GM20000 (cell line): ENCODE results near the gene VPS37C.
A peak's percentile ranks its signal among the peaks of the same experiment; 100 is the strongest.
"Not testable (repeated sequence)": the region's sequence is repeated elsewhere in the genome, so short reads cannot be mapped to it uniquely, and the experiment has no call there.

Experiments used
- DNase-seq: peaks from one replicate; pipeline ENCODE4 v3.0.0; 2012; ENCODE audit warnings: low spot score
- CTCF ChIP-seq: IDR thresholded peaks from 2 replicates; pipeline ENCODE4 v1.5.1; 2012; ENCODE audit warnings: mild to moderate bottlenecking, control low read depth; ENCODE audit errors: extremely low read depth, missing control alignments

Gene VPS37C

DNA sequence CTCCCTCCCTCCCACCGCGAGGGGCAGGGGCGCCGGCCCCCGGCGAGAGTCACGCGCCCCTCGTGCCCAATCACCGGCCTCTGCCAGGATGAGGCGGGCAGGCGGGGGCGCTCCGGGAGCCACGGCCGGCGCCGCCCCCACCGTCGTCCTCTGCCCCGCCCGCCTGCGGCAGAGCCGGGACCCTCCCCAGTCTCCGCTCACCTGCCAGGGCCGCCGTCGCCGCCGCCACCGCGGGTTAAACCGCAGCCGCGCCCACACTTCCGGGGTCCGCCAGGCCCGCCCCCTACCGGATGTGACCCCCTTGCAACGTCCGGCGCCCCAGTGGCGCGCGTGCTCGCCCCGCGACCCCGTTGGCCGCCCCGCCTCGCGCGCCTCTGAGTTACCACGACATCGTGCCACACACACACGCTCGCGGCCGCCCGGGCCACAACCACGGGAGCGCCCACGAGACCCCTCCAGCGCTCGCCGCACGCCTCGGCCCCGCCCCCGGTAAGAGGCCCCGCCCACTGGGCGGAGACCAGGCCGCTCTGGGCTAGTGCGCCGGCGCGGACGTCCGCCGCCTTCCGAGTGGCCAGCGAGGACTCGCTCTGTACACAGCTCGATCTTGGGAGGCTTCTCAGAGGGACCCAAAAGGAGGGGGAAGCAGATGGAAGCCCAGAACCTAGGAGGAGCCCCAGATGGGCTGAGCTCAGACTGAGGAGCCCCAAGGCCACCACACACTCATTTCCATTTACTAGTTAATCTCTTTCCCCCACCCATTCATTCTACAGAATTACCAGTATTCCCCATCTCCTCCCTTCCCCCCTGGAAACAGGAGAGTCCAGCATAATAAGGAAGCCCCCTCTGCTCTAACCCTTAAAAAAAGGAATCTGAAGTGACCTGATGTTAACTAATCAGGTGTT lies at the start of gene VPS37C:
TSS of gene VPS37C (minus strand) at position 237 of the 902 bp plus-strand sequence. CDS start 22,597 bp downstream, outside the sequence.
- no peak for TF ChIP-seq CTCF
- peak; percentile 98 for DNase-seq

- not testable (repeated sequence) for DNase-seq
These were observed 49.4 kb upstream of the VPS37C start for GRCh38 chr11:61210629-61211028.

GRCh38 chr11:61207636-61208310 lies 46.5 kb upstream of the VPS37C start:
- not testable (repeated sequence) for DNase-seq

GRCh38 chr11:61204502-61205059 lies 43.4 kb upstream of the VPS37C start:
- not testable (repeated sequence) for DNase-seq

DNA sequence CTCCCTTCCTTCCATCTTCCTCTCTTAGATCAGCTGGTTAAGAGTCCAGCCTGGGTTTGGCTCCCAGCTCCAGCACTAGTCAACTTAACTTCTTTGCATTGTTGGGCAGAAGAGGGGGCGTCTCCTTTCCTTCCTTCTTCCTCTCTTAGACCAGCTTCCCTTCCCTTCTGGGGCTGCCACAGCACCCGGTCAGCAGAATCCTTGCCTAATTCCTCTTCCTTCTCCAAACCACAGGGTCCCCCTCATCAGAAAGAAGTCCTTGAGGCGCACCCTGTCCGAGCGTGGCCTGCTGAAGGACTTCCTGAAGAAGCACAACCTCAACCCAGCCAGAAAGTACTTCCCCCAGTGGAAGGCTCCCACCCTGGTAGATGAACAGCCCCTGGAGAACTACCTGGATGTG lies 42.6 kb upstream of the VPS37C start:
- DNase-seq, result not testable (repeated sequence)

GRCh38 chr11:61202950-61203746 lies 41.9 kb upstream of the VPS37C start, which contains the start of gene PGA3:
Gene PGA3 (plus strand): TSS chr11:61203515. CDS start chr11:61203565, 50 bp downstream.
- DNase-seq, result not testable (repeated sequence)

DNA sequence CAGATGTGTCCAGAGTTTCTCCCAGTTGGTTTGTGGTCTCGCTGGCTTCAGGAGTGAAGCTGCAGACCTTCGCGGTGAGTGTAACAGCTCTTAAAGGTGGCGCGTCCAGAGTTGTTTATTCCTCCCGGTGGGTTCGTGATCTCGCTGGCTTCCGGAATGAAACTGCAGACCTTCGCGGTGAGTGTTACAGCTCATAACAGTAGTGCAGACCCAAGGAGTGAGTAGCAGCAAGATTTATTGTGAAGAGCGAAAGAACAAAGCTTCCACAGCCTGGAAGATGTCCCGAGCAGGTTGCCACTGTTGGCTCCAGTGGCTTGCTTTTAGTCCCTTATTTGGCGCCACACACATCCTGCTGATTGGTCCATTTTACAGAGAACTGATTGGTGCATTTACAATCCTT lies 40.2 kb upstream of the VPS37C start:
- DNase-seq, result no peak

GRCh38 chr11:61198948-61199523 lies 37.8 kb upstream of the VPS37C start:
- TF ChIP-seq CTCF, result no peak

More for the DNA sequence above, 40.2 kb upstream of the VPS37C start:
- TF ChIP-seq CTCF, result no peak

DNA sequence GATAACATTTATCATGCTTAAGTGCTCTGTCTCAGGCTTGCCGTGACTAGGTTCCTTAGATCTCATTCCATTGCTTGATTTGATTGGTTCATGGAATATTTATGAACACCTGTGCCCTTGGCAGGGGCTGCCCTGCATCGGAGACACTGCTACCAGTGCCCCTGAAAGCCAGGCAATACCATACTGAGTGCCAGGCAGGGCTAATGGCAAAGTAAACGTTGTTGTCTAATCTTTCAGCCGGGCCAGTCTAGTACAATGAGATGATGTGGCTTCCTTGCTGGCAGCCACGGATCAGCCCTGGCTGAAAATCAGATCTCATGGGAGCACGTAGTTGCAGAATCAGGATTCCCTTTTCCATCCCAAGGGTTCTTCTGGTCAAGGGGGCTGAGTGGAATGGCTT lies 37.1 kb upstream of the VPS37C start:
- TF ChIP-seq CTCF, result no peak
- no peak for DNase-seq

More at GRCh38 chr11:61198948-61199523, 37.8 kb upstream of the VPS37C start:
- no peak for DNase-seq
